ELF-1 (cell line): Measurements from ENCODE around the gene CALML6.

Experiments used
- DNase-seq: peaks from one replicate; pipeline ENCODE4 v3.0.0-alpha.2; 2016; ENCODE audit warnings: low read depth, low spot score

Gene CALML6

GRCh38 chr1:1892079-1892762 lies 22.8 kb upstream of the CALML6 start:
- DNase-seq: no peak

- no peak for DNase-seq
Measured at GRCh38 chr1:1892763-1893120, 22.3 kb upstream of the CALML6 start.

GRCh38 chr1:1893291-1893985 lies 21.6 kb upstream of the CALML6 start:
- DNase-seq: no peak

GRCh38 chr1:1893997-1894353 lies 21.1 kb upstream of the CALML6 start:
- no peak for DNase-seq

- DNase-seq: peak; percentile 60
Measured at GRCh38 chr1:1894354-1895059, 20.6 kb upstream of the CALML6 start.

GRCh38 chr1:1895060-1895418 lies 20.0 kb upstream of the CALML6 start:
- no peak for DNase-seq

GRCh38 chr1:1895456-1896336 lies 19.4 kb upstream of the CALML6 start:
- DNase-seq: no peak

- no peak for DNase-seq
Measured at GRCh38 chr1:1898246-1898933, 16.7 kb upstream of the CALML6 start.

GRCh38 chr1:1899266-1899966 lies 15.6 kb upstream of the CALML6 start:
- DNase-seq: peak; percentile 41

- no peak for DNase-seq
Measured at GRCh38 chr1:1899967-1900327, 15.1 kb upstream of the CALML6 start.

GRCh38 chr1:1900883-1901640 lies 14.0 kb upstream of the CALML6 start:
- DNase-seq: no peak

- peak; percentile 20 for DNase-seq
Measured at GRCh38 chr1:1901641-1902294, 13.3 kb upstream of the CALML6 start.

- DNase-seq: no peak
Measured at GRCh38 chr1:1903224-1903623, 11.8 kb upstream of the CALML6 start.

- DNase-seq: peak; percentile 90
Measured at GRCh38 chr1:1906185-1907097, 8.6 kb upstream of the CALML6 start.

GRCh38 chr1:1907098-1907736 lies 7.8 kb upstream of the CALML6 start:
- DNase-seq: peak; percentile 54

- DNase-seq: no peak
Measured at GRCh38 chr1:1908506-1908791, 6.6 kb upstream of the CALML6 start.

GRCh38 chr1:1910033-1910465 lies 5.0 kb upstream of the CALML6 start:
- no peak for DNase-seq

- no peak for DNase-seq
Measured at GRCh38 chr1:1910651-1911331, 4.3 kb upstream of the CALML6 start.
